Stimulated activated memory B cell treated with anti-CD40 and anti-IgM and Interleukin-4, amounts not matched to agents 10 μg/mL and 1 μg/mL and 100 μg/mL, for 72 hours (primary cell): ENCODE results near the gene HOXB9.

Source experiments
- ATAC-seq: fragments of 150-1000 bp; cut with Tn5 transposase; 2 replicates; pipeline ENCODE4 v1.10.0; 2021
- H3K27ac Mint-ChIP-seq: one replicate; pipeline ENCODE4 v1.8.0; 2022; ENCODE audit warnings: mild to moderate bottlenecking, mixed read lengths
- H3K27me3 Mint-ChIP-seq: one replicate; pipeline ENCODE4 v1.8.0; 2022; ENCODE audit warnings: mixed read lengths
- H3K36me3 Mint-ChIP-seq: one replicate; pipeline ENCODE4 v1.8.0; 2022; ENCODE audit warnings: mixed read lengths
- H3K4me1 Mint-ChIP-seq: one replicate; pipeline ENCODE4 v1.8.0; 2022; ENCODE audit warnings: mixed read lengths
- H3K4me3 Mint-ChIP-seq: one replicate; pipeline ENCODE4 v1.8.0; 2022; ENCODE audit warnings: mild to moderate bottlenecking, moderate library complexity, mixed read lengths
- H3K9me3 Mint-ChIP-seq: one replicate; pipeline ENCODE4 v1.8.0; 2022; ENCODE audit warnings: mixed read lengths

HOXB9 gene

GRCh38 chr17:48620461-48621139 lies 5.6 kb downstream of the HOXB9 start:
- Mint-ChIP-seq H3K27ac (no peak overlapping the region), H3K4me1 (peaks cover 22% of the 10 kb centered on the region), H3K36me3 (no peaks in the 10 kb centered on the region), H3K27me3 (peaks cover 98% of the 10 kb centered on the region), H3K4me3 (no peak overlapping the region), H3K9me3 (no peaks in the 10 kb centered on the region)
- no peak for ATAC-seq

- no peak for ATAC-seq
- Mint-ChIP-seq H3K27ac (peak overlapping the region; percentile 66), H3K4me1 (peaks cover 23% of the 10 kb centered on the region), H3K4me3 (peak overlapping the region; percentile 52), H3K36me3 (no peaks in the 10 kb centered on the region), H3K27me3 (peaks cover 99% of the 10 kb centered on the region), H3K9me3 (peaks cover 1% of the 10 kb centered on the region)
These were observed 6.2 kb downstream of the HOXB9 start for GRCh38 chr17:48619826-48620449.

GRCh38 chr17:48618256-48618896 lies 7.8 kb downstream of the HOXB9 start:
- no peaks in the 10 kb centered on the region for H3K36me3 Mint-ChIP-seq
- H3K27ac Mint-ChIP-seq: no peak overlapping the region
- H3K9me3 Mint-ChIP-seq: peaks cover 2% of the 10 kb centered on the region
- H3K4me3 Mint-ChIP-seq: peak overlapping the region; percentile 37
- H3K4me1 Mint-ChIP-seq: peaks cover 38% of the 10 kb centered on the region
- peaks cover 100% of the 10 kb centered on the region for H3K27me3 Mint-ChIP-seq
- ATAC-seq: peak; percentile 71

- H3K36me3 Mint-ChIP-seq: no peaks in the 10 kb centered on the region
- no peak for ATAC-seq
- no peak overlapping the region for H3K27ac Mint-ChIP-seq
- H3K9me3 Mint-ChIP-seq: peaks cover 2% of the 10 kb centered on the region
- H3K4me3 Mint-ChIP-seq: no peak overlapping the region
- peaks cover 100% of the 10 kb centered on the region for H3K27me3 Mint-ChIP-seq
- peaks cover 45% of the 10 kb centered on the region for H3K4me1 Mint-ChIP-seq
These were observed 8.5 kb downstream of the HOXB9 start for GRCh38 chr17:48617471-48618255.

GRCh38 chr17:48616717-48617470 lies 9.3 kb downstream of the HOXB9 start:
- Mint-ChIP-seq H3K4me3 (no peak overlapping the region), H3K9me3 (peaks cover 2% of the 10 kb centered on the region), H3K36me3 (no peaks in the 10 kb centered on the region), H3K4me1 (peaks cover 52% of the 10 kb centered on the region), H3K27me3 (peaks cover 100% of the 10 kb centered on the region), H3K27ac (no peak overlapping the region)
- ATAC-seq: no peak

GRCh38 chr17:48615963-48616716 lies 10.0 kb downstream of the HOXB9 start:
- Mint-ChIP-seq H3K27me3 (peaks cover 100% of the 10 kb centered on the region), H3K4me1 (peaks cover 60% of the 10 kb centered on the region), H3K36me3 (no peaks in the 10 kb centered on the region), H3K4me3 (no peak overlapping the region), H3K27ac (no peak overlapping the region), H3K9me3 (peaks cover 2% of the 10 kb centered on the region)
- no peak for ATAC-seq

- Mint-ChIP-seq H3K27ac (peak within 1 kb of the TSS; percentile 33), H3K4me3 (no peak within 1 kb of the TSS), H3K4me1 (peaks cover 68% of the 10 kb centered on the region), H3K27me3 (peaks cover 98% of the 10 kb centered on the region), H3K9me3 (peaks cover 2% of the 10 kb centered on the region), H3K36me3 (no peaks in the 10 kb centered on the region)
- no peak for ATAC-seq
These were observed 10.9 kb downstream of the HOXB9 start, which contains the start of gene HOXB8 for GRCh38 chr17:48615047-48615962. HOXB8 (minus strand) TSS chr17:48615292; CDS start chr17:48614704, 588 bp downstream.

GRCh38 chr17:48613862-48614694 lies 12.1 kb downstream of the HOXB9 start:
- Mint-ChIP-seq H3K9me3 (peaks cover 2% of the 10 kb centered on the region), H3K4me1 (peaks cover 68% of the 10 kb centered on the region), H3K4me3 (peak overlapping the region; percentile 19), H3K27me3 (peaks cover 98% of the 10 kb centered on the region), H3K27ac (peak overlapping the region; percentile 33), H3K36me3 (no peaks in the 10 kb centered on the region)
- ATAC-seq: no peak

GRCh38 chr17:48612854-48613691 lies 13.1 kb downstream of the HOXB9 start:
- H3K4me1 Mint-ChIP-seq: peaks cover 60% of the 10 kb centered on the region
- peak overlapping the region; percentile 88 for H3K4me3 Mint-ChIP-seq
- H3K27ac Mint-ChIP-seq: peak overlapping the region; percentile 9
- no peaks in the 10 kb centered on the region for H3K36me3 Mint-ChIP-seq
- peaks cover 98% of the 10 kb centered on the region for H3K27me3 Mint-ChIP-seq
- no peak for ATAC-seq
- H3K9me3 Mint-ChIP-seq: peaks cover 2% of the 10 kb centered on the region

- Mint-ChIP-seq H3K27me3 (peaks cover 98% of the 10 kb centered on the region), H3K4me1 (peaks cover 63% of the 10 kb centered on the region), H3K27ac (peak overlapping the region; percentile 9), H3K4me3 (peak overlapping the region; percentile 88), H3K36me3 (no peaks in the 10 kb centered on the region), H3K9me3 (peaks cover 2% of the 10 kb centered on the region)
- ATAC-seq: no peak
These were observed 13.7 kb downstream of the HOXB9 start for GRCh38 chr17:48612456-48612853.

GRCh38 chr17:48611681-48612455 lies 14.3 kb downstream of the HOXB9 start:
- H3K4me3 Mint-ChIP-seq: peak overlapping the region; percentile 88
- no peak for ATAC-seq

More at GRCh38 chr17:48611681-48612455, 14.3 kb downstream of the HOXB9 start:
- peaks cover 58% of the 10 kb centered on the region for H3K4me1 Mint-ChIP-seq
- peaks cover 2% of the 10 kb centered on the region for H3K9me3 Mint-ChIP-seq
- H3K36me3 Mint-ChIP-seq: no peaks in the 10 kb centered on the region
- peaks cover 98% of the 10 kb centered on the region for H3K27me3 Mint-ChIP-seq
- peak overlapping the region; percentile 9 for H3K27ac Mint-ChIP-seq
